Measurements from ENCODE around the gene MYRIP.

The MYRIP gene

GRCh38 chr3:40224796-40225515 lies 415.5 kb downstream of the MYRIP start:
- DNase-seq, result no peak

GRCh38 chr3:40226636-40227035 lies 417.2 kb downstream of the MYRIP start:
- DNase-seq, result no peak

GRCh38 chr3:40228792-40229350 lies 419.5 kb downstream of the MYRIP start:
- no peak for DNase-seq

GRCh38 chr3:40229386-40229785 lies 420.0 kb downstream of the MYRIP start:
- no peak for DNase-seq

GRCh38 chr3:40229963-40230362 lies 420.6 kb downstream of the MYRIP start:
- no peak for DNase-seq

- DNase-seq, result no peak
Observed at GRCh38 chr3:40230382-40230781, 421.0 kb downstream of the MYRIP start.

GRCh38 chr3:40232626-40233025 lies 423.2 kb downstream of the MYRIP start:
- DNase-seq, result no peak

- no peak for DNase-seq
Observed at GRCh38 chr3:40237159-40237558, 427.8 kb downstream of the MYRIP start.

GRCh38 chr3:40237889-40238571 lies 428.6 kb downstream of the MYRIP start:
- no peak for DNase-seq

GRCh38 chr3:40240921-40241320 lies 431.5 kb downstream of the MYRIP start:
- DNase-seq, result no peak

- DNase-seq, result peak in 1 of 58 donors; percentile 3
Observed at GRCh38 chr3:40242216-40242615, 432.8 kb downstream of the MYRIP start.

GRCh38 chr3:40242638-40243037 lies 433.2 kb downstream of the MYRIP start:
- DNase-seq, result no peak

- DNase-seq, result peak in 1 of 58 donors; percentile 4
Observed at GRCh38 chr3:40243056-40243455, 433.6 kb downstream of the MYRIP start.

- no peak for DNase-seq
Observed at GRCh38 chr3:40247714-40248454, 438.5 kb downstream of the MYRIP start.

- DNase-seq, result no peak
Observed at GRCh38 chr3:40248591-40248990, 439.2 kb downstream of the MYRIP start.

- no peak for DNase-seq
Observed at GRCh38 chr3:40249168-40249567, 439.8 kb downstream of the MYRIP start.

GRCh38 chr3:40254491-40254890 lies 445.1 kb downstream of the MYRIP start:
- no peak for DNase-seq

- no peak for DNase-seq
Observed at GRCh38 chr3:40254891-40255290, 445.5 kb downstream of the MYRIP start.

- DNase-seq, result no peak
Observed at GRCh38 chr3:40255532-40255931, 446.1 kb downstream of the MYRIP start.

- no peak for DNase-seq
Observed at GRCh38 chr3:40258064-40258463, 448.7 kb downstream of the MYRIP start.

GRCh38 chr3:40258555-40258954 lies 449.1 kb downstream of the MYRIP start:
- no peak for DNase-seq

- DNase-seq, result peak in 2 of 58 donors; percentile 5 to 6
Observed at GRCh38 chr3:40262331-40262730, 452.9 kb downstream of the MYRIP start.

Measured in anterior cingulate cortex (tissue), 58 donors.